Stimulated activated CD8-positive, alpha-beta memory T cell treated with anti-CD3 and anti-CD28 coated beads, Interleukin-15, amount 100 ng/mL, for 4 hours (primary cell): ENCODE results near the gene CLPTM1L.
A peak's percentile ranks its signal among the peaks of the same experiment; 100 is the strongest.
"Not testable (repeated sequence)": the region's sequence is repeated elsewhere in the genome, so short reads cannot be mapped to it uniquely, and the experiment has no call there.

Source experiments
- DNase-seq, 2 donors: peaks; one replicate each; pipeline ENCODE4 v3.0.0-alpha.2; 2020; ENCODE audit warnings: low read depth in 2 of 2

Gene CLPTM1L

DNA sequence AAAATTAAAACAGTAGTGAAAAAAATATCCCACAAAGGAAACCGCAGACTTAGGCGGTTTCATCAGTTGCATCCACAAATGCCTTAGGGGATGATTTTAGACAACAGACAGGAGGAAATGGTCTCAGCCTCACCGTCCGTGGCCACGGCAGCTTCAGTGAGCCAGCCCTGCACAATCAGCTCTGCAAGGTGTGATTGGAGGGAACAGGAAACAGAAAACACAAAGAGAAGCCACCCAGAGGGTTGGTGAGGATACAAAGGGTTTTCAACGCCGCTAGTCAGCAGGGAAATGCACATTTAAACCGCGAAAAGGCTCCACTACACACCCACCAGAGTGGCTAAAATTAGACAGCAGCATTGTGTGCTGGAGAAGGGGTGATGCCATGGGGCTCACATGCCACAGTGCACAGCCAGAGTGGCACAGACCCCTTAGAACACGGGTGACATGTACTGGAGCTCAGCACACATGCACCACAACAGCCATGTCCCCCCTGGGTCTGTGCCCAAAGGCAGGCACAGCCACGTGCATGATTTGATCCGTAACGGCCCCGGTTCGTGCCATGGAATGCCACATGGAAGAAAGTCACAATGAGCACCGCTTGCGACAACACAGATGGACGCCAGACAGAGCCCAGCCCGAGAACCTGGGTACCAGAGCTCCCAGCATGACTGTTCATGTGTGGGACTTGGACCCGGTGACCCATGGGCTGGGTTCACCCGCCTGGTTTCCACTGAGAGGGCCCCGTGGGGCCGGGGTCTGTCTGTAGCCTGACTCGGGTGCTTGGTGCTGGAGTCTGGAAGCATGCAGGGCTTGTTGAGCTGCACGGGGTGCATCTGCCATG, 31.7 kb downstream of the CLPTM1L start:
- peak in 1 of 2 donors; percentile 24 for DNase-seq

DNA sequence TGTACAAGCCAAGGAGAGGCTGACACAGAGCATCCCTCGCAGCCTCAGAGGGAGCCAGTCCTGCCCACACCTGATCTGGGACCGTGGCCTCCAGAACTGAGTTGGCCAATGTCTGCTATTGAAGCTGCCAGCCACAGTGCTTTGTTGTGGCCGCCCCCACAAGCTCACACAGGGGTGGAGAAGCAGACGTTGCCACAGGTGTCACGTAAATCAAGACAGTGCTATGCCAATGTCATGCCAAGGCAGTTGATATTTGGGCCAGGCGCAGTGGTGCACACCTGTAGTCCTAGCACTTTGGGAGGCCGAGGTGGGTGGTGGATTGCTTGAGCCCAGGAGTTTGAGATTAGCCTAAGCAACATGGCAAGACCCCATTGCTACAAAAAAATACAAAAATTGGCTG, 32.7 kb downstream of the CLPTM1L start:
- DNase-seq = no peak

DNA sequence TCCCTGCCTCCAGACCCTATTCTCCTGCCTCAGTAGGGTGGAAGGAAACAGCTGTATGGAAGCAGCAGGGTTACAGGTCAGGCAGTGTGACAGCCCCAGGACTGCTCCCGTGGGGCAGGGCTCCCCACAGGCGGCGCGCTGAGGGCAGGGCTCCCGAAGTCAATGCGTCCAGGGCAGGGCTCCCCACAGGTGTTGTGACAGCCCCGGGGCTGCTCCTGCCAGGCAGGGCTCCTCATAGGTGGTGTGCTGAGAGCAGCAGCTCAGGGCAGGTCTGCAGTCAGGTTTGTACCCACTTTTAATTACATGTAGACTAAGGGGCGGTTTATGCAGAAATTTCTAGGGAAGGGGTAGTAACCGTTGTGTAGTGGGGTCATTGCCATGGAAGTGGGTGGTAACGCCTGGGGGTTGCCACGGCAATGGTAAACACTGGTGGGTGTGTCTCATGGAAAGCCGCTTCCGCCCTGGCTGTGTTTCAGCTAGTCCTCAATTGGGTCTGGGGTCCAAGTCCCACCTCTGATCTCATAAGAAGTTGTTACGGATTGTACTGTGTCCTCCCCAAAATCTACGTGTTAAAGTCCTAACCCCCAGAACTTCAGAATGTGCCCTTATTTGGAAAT, 33.4 kb downstream of the CLPTM1L start:
- no peak for DNase-seq

DNA sequence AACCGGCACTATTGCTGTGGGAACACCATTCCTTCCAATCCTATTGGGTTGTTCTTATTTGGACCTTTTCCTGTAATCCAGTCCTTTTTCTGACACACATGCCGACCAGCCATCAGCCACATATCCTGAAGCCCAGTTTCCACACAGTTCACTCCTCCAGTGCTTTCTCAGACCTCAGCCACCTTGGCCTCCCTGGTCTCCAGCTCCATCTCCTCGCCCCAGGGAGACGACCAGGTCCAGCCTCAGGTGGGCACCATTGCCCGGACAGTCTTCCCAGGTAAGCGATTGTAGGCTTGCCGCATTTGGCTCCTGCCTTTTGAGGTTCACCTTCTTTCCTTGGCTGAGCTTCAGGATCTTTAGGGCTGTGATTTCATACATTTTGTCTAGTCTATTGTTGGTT, 34.8 kb downstream of the CLPTM1L start:
- DNase-seq = no peak

DNA sequence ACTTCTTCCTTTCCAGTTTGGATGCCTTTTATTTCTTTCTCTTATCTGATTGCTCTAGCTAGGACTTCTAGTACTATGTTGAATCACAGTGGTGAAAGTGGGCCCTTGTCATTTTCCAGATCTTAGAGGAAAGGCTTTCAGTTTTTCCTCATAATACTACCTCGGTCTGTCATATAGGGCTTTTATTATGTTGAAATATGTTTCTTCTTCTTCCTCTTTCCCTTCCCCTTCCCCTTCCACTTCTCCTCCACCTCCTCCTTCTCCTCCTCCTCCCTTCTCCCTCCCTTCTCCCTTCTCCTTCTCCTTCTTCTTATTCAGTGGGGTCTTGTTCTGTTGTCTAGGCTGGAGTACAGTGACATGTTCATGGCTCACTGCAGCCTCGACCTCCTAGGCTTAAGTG, 40.9 kb downstream of the CLPTM1L start:
- no peak for DNase-seq

DNA sequence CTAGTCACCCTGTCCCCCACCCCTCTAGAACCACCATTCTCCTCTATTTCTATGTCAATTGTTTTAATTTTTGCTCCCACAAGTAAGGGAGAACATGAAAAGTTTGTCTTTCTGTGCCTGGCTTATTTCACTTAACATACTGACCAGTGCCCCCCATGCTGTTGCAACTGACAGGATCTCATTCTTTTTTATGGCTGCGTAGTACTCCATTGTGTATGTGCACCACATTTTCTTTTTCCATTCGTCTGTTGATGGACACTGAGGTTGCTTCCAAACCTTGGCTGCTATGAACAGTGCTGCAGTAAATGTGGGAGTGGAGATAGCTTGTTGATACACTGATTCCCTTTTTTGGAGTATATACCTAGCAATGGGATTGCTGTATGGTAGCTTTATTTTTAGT, 42.6 kb downstream of the CLPTM1L start:
- DNase-seq = no peak

DNA sequence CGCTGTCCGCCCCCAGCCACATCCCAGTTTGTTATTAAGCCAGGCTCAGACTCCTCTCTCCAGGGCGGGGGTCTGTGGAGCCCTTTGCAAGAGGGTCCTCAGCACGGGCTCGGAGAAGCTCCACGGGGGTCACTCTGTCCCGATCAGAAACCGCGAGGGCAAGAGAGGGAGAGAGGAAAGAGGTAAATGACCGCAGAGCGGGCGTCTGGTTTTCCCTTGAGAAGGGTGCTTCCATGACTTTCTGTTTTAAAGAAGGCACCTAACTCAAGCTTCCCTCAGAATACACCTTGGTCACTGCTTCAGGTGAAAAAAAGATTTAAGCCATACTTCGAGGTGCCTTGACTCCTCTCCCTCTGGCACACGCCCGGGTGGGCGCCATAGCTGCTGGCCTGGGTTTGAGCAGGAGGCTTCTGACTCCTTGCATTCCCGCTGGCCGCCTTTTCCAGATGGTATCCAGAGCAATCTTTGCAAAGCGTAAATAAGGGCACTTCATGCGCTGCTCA, 44.3 kb downstream of the CLPTM1L start:
- no peak for DNase-seq

DNA sequence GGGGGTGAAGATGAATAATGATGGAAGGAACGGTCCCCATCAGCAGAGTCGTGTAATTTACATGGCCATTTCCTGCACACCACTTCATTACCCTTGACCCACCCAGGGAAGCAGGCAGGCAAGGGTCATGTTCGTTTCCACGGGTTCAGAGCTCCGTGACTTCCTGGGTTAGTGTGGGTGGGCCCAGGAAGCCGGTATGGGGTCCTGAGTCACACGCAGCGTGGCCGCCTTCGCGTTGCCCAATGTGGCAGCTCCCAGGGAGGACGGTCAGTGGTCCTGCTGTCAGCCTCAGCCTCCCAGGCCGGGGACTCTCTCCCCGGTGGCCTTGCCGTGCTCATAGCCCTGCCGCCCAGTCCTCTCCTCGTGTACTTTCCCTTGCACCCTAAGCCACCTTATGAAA, 44.9 kb downstream of the CLPTM1L start:
- no peak for DNase-seq

DNA sequence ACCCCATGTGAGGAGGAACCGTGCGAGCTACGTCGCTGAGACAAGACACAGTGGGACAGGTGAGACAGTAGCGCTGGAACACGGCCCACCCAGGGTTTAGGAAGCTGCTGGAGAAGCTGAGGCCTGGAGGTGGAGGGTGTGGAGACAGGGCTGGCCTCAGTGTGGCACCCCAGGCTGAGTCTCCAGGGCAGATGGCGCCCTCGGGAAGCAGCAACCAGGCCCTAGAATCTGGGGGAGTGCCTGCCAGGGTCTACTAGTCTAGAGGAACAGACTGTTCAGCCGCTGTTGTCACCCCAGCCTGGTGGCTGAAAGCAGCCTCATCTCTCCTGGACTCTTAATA, 45.4 kb downstream of the CLPTM1L start:
- DNase-seq = no peak

DNA sequence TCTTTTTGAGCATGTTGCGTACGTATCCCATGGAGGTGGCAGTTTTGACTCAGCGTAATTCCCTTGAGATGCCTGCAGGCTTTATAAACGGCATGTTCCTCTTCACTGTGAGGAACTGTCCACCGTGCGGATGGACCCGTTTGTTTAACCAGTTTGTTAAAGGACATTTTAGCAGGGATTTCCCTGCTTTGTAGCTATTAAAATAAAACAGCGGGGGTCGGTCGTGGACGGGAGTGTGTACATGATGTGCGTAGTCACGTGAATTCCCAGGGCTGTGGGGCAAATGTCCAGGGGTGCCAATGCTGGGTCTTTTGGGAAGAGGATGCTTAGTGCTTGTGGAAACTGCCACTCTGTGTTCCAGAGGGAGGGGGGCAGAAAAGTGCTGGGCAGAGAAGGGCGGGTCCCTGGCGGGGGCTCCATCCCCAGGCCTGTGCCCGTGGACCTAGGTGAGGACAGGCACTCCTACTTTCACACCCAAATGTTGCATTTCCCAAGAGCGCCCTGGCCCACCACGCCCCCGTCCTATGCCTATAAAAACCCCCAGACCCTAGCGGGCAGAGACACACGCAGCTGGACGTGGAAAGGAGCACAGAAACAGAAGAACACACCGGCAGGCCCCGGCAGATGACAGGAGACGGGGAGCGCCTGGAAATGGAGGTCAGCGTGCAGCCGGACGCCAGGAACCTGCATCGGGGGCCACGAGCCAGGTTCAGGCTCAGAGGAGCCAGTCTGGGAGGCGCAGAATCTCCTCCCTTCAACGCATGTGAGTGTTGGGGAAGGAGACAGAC, 46.0 kb downstream of the CLPTM1L start:
- no peak for DNase-seq

DNA sequence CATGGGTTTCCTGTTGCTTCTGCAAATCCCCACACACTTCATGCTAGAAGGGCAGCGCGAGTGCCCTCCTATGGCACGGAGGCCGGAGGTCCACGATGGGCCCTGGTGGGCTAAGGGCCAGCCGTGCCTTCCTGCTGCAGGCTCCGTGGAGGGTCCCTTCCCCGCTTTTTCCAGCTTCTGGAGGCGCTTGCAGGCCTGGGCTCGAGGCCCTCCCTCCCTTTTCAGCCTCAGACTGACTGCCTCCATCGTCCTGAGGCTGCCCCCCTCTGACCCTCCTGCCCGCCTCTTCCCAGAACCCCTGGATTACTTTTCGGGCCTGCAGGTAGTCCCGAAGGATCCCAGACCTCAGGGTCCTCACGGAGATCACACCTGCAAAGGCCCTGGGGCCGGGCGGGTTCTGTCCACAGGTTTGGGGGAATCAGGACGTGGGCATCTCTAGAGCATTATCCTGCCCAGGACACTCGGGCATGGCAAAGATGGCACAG, 46.8 kb downstream of the CLPTM1L start:
- DNase-seq = no peak

DNA sequence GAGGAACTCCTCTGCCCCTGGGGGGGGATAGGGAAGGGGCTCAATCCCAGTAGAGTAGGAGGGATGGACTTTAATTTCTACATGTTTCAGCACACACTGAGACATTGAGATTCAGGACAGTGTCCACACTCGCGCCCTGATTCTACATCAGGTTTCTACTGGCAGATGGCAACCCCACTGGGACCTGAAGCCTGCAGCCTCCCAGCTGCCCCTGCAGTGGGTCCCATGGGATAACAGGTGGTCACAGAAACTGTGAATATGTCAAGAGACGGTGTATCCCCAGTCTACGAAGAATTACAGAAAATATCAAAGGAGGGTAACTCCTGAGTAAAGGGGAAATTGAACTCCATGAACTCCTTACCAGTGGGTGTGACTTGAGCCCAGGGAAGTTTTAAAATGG, 47.7 kb downstream of the CLPTM1L start:
- DNase-seq = no peak

DNA sequence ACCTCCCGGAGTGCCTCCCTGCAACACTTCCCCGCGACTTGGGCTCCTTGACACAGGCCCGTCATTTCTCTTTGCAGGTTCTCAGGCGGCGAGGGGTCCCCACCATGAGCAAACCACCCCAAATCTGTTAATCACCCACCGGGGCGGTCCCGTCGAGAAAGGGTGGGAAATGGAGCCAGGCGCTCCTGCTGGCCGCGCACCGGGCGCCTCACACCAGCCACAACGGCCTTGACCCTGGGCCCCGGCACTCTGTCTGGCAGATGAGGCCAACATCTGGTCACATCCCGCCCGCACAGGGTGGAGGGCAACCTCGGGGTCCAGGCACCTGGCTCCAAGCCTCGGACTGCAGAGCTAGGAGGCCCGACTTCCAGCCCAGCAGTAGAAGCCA, 49.3 kb downstream of the CLPTM1L start:
- DNase-seq = no peak

DNA sequence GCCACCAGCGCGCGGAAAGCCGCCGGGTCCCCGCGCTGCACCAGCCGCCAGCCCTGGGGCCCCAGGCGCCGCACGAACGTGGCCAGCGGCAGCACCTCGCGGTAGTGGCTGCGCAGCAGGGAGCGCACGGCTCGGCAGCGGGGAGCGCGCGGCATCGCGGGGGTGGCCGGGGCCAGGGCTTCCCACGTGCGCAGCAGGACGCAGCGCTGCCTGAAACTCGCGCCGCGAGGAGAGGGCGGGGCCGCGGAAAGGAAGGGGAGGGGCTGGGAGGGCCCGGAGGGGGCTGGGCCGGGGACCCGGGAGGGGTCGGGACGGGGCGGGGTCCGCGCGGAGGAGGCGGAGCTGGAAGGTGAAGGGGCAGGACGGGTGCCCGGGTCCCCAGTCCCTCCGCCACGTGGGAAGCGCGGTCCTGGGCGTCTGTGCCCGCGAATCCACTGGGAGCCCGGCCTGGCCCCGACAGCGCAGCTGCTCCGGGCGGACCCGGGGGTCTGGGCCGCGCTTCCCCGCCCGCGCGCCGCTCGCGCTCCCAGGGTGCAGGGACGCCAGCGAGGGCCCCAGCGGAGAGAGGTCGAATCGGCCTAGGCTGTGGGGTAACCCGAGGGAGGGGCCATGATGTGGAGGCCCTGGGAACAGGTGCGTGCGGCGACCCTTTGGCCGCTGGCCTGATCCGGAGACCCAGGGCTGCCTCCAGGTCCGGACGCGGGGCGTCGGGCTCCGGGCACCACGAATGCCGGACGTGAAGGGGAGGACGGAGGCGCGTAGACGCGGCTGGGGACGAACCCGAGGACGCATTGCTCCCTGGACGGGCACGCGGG, 49.9 kb downstream of the CLPTM1L start, which contains the start of gene TERT:
TERT (minus strand) TSS at position 234 of the 815 bp plus-strand sequence; CDS start at position 155, 79 bp downstream.
- DNase-seq = peak; percentile 57 to 63

DNA sequence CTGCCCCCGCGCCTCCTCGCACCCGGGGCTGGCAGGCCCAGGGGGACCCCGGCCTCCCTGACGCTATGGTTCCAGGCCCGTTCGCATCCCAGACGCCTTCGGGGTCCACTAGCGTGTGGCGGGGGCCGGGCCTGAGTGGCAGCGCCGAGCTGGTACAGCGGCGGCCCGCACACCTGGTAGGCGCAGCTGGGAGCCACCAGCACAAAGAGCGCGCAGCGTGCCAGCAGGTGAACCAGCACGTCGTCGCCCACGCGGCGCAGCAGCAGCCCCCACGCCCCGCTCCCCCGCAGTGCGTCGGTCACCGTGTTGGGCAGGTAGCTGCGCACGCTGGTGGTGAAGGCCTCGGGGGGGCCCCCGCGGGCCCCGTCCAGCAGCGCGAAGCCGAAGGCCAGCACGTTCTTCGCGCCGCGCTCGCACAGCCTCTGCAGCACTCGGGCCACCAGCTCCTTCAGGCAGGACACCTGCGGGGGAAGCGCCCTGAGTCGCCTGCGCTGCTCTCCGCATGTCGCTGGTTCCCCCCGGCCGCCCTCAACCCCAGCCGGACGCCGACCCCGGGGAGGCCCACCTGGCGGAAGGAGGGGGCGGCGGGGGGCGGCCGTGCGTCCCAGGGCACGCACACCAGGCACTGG, 50.6 kb downstream of the CLPTM1L start:
- DNase-seq = no peak

DNA sequence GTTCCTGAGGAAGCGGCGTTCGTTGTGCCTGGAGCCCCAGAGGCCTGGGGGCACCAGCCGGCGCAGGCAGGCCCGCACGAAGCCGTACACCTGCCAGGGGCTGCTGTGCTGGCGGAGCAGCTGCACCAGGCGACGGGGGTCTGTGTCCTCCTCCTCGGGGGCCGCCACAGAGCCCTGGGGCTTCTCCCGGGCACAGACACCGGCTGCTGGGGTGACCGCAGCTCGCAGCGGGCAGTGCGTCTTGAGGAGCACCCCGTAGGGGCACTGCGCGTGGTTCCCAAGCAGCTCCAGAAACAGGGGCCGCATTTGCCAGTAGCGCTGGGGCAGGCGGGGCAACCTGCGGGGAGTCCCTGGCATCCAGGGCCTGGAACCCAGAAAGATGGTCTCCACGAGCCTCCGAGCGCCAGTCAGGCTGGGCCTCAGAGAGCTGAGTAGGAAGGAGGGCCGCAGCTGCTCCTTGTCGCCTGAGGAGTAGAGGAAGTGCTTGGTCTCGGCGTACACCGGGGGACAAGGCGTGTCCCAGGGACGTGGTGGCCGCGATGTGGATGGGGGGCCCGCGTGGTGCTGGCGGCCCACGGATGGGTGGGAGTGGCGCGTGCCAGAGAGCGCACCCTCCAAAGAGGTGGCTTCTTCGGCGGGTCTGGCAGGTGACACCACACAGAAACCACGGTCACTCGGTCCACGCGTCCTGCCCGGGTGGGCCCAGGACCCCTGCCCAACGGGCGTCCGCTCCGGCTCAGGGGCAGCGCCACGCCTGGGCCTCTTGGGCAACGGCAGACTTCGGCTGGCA, 51.3 kb downstream of the CLPTM1L start:
- DNase-seq = no peak

DNA sequence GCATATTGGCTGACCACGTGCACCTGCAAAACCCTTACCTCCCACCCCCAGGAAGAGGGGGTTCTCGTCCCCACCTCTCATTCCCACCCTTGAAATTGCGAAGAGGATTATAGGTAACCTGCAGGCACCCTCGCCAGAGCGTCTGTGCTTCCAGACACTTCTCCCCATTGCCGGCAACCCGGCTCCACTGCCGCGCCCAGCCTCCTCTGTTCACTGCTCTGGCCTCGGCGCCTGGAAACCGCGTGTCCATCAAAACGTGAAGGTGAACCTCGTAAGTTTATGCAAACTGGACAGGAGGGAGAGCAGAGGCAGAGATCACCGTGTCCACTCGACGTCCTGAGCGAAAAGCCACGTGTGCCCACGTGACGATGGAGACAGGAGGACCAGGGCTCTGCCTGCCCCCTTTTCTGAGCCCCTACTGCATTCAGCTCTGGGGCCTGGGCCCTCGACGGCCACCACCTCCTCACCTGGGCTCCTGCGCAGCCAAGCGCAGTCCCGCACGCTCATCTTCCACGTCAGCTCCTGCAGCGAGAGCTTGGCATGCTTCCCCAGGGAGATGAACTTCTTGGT, 52.0 kb downstream of the CLPTM1L start:
- DNase-seq = no peak

DNA sequence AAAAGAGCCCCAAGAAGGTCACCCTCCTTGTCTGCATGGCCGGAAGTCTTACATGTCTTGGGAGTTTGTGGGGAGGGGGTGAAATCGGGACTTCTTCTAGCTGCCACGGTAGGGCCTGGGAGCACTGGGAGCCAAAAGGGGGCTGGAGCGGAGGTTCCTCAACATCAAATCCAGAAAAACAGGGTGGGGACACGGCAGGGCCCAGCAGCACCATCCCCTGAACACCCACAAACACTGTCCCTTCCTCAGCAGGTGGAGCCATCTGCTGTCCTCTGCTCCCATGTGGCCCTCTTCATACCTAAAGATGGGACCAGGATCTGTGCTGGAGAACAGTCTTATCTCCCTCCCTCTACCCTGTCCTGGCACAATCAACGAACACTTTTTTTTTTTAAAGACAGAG, 52.8 kb downstream of the CLPTM1L start:
- DNase-seq = no peak

DNA sequence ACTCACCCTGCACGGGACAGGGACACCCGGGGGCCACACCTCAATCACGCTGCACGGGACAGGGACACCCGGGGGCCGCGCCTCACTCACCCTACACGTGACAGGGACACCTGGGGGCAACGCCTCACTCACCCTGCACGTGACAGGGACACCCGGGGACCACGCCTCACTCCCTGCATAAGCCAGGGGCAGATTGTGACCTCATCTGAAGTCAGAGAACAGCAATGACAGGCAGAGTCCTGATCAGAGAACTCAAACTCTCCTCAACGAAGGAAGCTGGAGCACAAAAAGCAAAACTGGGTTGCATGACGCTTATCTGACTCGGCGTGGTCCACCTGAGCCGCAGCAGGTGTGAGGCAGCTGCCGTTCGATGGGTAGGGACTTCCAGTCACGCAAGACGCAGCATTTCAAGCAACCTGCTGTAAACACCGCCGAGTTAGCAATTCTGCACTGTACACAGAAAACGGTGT, 53.3 kb downstream of the CLPTM1L start:
- no peak for DNase-seq

DNA sequence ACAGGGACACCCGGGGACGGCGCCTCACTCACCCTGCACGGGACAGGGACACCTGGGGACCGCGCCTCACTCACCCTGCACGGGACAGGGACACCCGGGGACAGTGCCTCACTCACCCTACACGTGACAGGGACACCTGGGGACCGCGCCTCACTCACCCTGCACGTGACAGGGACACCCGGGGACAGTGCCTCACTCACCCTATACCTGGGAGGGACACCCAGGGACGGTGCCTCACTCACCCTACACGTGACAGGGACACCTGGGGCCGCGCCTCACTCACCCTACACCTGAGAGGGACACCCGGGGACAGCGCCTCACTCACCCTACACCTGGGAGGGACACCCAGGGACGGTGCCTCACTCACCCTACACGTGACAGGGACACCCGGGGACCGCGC, 53.9 kb downstream of the CLPTM1L start:
- DNase-seq = not testable (repeated sequence)
